ENCODE measurements around the gene BICD2.

Gene BICD2

GRCh38 chr9:92664394-92665152 is 100.1 kb downstream of the BICD2 start:
- no peak for DNase-seq

DNA sequence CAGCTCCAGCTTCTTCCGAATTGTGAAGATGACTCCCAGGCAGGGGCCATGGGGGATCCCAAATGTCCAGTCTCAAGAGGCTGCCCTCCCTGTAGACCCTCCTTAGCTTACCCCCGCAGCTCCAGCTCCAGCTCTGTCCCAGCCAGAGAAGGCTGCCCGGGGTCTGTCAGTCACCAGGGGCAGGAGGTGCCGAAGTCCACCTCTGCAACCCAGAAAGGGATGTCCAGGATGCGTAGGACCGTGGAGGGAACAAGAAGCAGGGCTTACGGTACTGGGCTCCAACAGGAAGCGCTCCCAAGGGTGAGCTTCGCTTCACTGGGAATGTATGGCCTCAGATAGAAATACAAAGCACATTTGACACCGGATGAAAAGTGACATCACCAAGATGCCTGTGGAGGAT is 100.7 kb downstream of the BICD2 start:
- DNase-seq = no peak

DNA sequence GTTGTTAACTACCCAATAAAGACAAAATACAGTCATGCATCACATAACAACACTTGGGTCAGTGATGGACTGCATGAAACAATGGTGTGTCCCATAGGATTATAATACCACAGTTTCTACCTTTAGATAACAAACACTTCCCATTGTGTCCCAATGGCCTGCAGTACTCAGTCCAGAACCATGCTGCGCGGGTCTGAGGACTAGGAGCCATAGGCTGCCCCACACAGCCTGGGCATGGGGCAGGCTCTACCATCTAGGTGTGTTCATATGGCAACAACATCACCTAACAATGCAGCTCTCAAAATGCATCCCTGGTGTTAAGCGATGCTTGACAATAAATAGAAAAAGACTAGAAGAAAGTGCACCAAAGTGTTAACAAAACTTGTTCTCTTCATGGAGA is 101.5 kb downstream of the BICD2 start:
- no peak for DNase-seq

DNA sequence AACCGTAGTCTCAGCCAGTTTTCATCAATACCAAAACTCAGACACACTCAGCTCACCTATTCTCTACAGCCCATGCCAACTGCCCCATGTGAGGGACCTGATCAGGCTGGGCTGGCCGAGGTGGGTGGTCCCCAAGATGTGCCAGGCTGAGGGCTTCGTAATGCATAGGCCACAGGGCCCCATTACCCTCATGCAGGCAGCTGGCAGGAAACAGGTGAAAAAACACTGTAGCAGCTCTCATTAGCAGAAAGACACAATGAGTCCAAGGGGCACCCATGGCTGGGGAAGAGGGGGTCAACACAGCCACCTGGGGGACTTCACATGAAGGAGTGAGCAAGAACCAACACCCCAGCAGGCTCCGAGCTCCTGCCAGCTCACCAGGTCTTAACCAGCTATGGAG is 102.9 kb downstream of the BICD2 start:
- DNase-seq = no peak
